ENCODE data around the gene CAPN13.
"Not testable (repeated sequence)": the region's sequence is repeated elsewhere in the genome, so short reads cannot be mapped to it uniquely, and the experiment has no call there.

Gene CAPN13

GRCh38 chr2:30705711-30706533 lies 101.3 kb downstream of the CAPN13 start:
- no peak for DNase-seq (ENCODE audit: low read depth in 2 of 3, low spot score in 2 of 3)

GRCh38 chr2:30705056-30705455 lies 102.2 kb downstream of the CAPN13 start:
- DNase-seq (ENCODE audit: low read depth in 2 of 3, low spot score in 2 of 3), result no peak

- DNase-seq (ENCODE audit: low read depth in 2 of 3, low spot score in 2 of 3), result no peak
These were observed 102.8 kb downstream of the CAPN13 start for GRCh38 chr2:30704309-30705020.

- no peak for DNase-seq (ENCODE audit: low read depth in 2 of 3, low spot score in 2 of 3)
These were observed 104.6 kb downstream of the CAPN13 start for GRCh38 chr2:30702694-30703093.

GRCh38 chr2:30701782-30702181 lies 105.5 kb downstream of the CAPN13 start:
- DNase-seq (ENCODE audit: low read depth in 2 of 3, low spot score in 2 of 3), result no peak

DNA sequence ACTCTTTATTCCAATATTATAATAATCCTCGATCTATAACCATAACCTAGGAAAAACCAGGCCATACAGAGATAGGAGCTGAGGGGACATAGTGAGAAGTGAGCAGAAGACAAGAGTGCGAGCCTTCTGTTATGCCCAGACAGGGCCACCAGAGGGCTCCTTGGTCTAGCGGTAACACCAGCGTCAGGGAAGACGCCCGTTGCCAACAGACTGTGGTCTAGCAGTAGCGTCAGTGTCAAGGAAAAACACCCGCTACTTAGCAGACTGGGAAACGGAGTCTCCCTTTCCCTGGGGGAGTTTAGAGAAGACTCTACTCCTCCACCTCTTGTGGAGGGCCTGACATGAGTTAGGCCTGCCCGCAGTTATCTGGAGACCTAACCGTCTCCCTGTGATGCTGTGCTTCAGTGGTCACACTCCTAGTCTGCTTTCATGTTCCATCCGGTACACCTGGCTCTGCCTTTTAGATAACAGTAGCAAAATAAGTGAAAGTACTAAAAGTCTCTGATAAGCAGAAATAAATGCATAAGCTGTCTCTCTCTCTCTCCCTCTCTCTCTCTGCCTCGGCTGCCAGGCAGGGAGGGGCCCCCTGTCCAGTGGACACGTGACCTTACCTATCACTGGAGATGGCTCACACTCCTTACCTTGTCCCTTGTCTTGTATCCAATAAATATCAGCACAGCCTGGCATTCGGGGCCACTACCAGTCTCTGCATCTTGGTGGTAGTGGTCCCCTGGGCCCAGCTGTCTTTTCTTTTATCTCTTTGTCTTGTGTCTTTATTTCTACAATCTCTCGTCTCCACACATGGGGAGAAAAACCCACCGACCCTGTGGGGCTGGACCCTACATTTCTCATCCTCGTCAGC lies 109.8 kb downstream of the CAPN13 start:
- DNase-seq (ENCODE audit: low read depth in 2 of 3, low spot score in 2 of 3), result not testable (repeated sequence)

DNA sequence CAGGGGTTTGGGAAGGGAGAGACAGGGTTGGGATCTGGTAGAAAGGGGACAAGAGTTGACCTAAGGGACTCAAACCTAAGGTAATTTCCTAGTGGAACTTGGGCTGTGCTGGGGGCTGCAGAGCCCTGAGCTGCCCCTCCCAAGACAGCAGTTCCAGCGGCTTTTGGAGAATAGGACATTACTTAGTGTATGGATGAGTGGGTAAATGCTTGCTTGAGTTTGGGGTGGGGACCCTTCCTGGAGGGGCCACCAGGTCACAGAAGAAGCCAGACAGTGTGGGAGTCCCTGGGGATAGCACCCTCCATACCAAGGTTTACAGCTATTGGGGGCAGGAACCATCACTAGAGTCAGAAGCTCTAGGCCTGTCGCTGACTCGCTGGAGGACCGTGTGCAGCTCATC lies 111.5 kb downstream of the CAPN13 start:
- DNase-seq (ENCODE audit: low read depth in 2 of 3, low spot score in 2 of 3), result no peak

DNA sequence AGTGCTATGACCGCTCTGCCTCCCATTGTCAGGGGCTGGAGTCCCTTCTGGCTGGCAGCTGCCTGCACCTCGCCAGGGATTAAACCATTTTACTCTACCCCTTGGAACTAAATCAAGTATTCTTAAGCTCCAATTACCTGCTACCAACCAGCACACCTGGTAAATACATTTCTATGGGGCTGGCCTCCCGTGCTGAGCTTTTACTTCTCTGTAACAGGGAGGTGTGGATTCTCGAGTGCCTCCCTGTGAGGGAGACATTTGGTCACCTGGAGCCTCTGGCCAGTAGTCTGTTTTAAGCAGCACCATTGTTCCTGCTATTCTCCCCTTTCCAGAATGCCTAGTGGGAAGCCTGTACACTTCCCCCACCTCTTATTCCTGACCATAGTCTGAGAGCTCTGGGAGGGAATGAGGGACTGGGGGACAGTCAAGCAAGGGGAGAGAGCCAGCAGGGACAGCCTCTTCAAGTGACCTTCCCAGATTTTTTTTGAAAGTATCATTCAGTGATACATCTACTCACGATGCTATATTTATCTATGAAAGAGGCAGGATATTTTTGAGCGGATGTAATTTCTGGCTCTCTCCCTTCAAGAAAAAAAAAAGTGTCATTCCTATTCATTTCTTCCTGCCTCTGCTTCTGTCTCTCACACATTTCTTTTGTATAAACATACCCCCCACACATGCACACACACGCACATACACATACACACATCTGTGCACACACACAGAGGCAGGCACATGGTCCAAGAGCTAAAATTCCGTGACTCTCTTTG lies 112.8 kb downstream of the CAPN13 start:
- no peak for DNase-seq (ENCODE audit: low read depth in 2 of 3, low spot score in 2 of 3)

- DNase-seq (ENCODE audit: low read depth in 2 of 3, low spot score in 2 of 3), result no peak
These were observed 113.4 kb downstream of the CAPN13 start for GRCh38 chr2:30693821-30694281.

DNA sequence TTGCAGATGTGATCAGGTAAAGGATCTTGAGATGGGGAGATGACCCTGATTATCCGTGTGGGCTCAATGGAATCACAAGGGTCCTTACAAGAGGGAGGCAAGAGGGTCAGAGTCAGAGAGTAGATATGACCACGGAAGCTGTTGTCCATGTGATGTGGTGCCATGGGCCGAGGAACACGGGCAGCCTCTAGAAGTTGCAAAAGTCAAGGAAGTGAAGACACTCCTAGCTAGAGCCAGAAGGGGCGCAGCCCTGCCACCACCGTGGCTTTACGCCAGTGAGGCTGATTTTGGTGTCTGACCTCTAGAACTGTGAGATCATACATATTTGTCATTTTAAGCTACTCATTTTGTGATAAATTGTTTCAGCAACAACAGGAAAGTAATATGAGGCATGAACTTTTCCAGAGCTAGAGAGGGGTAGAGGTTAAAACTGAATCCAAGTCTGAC lies 114.4 kb downstream of the CAPN13 start:
- no peak for DNase-seq (ENCODE audit: low read depth in 2 of 3, low spot score in 2 of 3)

DNA sequence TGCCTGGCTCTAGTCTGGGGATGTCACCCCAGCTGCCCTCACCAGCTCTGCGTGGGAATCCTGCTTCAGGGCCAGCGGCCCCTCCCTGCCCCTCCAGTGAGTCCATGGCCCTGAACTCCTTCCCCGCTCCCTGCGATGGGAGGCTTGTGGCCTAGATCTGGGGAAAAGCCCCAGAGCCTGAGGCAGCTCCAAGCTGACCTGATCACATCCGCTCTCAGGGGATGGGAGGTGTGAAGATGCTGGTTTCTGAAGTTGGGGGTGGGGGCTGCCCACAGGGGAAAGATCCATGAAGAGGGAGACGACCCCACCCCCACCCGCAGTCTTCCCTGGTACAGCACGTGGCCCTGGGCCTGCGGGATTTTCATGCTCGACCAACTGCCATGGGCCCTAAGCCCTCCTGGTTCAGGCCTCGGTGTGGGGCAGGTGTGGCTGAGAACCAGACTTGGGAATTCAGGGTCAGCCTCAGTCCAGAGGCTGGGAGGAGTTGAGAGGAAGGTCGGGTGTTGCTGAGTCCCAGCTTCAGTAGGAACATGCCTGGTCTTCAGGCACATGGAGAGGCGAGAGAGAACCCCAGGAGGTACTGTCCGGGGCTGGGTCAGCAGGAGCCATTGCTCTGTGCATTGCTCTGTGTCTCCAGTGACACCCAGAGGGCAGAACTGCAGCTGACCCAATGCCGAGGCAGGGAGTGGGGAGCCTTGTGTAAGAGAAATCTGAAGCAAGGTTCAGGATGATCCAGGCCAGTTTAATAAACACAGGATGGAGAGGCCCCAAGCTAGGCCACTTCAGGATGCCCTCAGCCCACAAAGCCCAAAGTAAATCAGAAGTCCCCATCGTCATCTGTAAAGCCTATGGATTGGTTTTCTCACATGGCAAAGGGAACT lies 115.1 kb downstream of the CAPN13 start:
- no peak for DNase-seq (ENCODE audit: low read depth in 2 of 3, low spot score in 2 of 3)

DNA sequence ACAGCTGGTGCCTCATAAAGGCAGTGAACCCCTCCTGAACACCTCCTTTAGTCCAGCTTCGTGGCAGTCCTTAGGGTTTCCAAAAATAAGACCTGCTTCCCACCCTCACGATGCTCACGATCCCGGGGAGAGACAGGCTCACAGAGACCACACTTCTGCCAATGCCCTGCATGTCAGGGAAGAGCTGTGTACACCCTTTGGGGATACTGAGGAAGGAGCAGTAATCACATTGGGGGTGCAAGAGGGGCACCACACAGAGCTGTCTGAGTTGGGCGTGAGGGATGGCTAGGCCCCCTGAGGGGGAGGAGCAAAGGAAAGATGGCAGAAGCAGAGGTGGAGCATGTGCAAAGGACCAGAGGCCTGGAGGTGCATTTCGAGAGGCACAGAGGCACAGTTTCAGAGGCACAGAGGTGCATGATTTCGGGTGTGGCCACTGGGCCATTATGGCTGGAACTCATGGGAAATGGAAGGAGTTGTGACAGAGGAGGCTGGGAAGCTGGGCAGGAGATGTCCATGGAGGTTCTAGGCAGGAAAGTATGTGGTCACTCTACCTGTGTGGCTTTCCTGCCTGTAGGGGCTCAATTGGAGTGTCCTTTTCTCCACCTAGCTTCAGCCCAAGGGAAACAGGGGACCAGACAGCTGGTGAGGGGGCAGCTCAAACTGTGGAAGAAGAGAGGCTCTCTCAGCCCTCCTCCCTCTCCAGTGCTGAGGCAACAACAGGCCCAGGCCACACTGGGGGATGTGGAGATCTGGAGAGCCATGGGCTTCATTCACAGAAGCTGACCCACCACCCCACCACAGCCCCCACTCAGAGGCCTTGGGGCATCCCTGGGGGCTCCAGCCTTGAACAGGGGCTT lies 115.9 kb downstream of the CAPN13 start:
- DNase-seq (ENCODE audit: low read depth in 2 of 3, low spot score in 2 of 3), result no peak

DNA sequence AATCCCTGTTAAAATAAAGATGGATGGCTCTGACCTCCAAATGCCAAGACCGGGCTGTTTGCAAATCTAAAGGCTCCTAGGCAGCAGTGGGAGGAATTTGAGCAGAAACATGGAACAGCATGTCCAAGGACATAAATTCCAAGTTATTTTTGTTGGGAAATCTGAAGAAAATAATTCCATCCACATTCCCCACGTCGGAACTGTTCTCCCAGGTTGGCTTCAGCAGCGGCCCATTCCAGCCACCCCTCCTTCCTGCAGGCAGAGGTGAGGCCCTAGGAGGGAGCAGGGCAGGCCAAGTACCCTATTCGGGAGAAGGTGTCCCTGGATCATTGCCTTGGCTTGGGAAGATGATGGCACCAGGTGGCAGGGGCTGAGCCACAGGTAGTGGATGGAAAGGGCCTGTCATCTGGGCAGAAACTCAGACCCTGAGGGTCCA lies 117.1 kb downstream of the CAPN13 start:
- no peak for DNase-seq (ENCODE audit: low read depth in 2 of 3, low spot score in 2 of 3)

DNA sequence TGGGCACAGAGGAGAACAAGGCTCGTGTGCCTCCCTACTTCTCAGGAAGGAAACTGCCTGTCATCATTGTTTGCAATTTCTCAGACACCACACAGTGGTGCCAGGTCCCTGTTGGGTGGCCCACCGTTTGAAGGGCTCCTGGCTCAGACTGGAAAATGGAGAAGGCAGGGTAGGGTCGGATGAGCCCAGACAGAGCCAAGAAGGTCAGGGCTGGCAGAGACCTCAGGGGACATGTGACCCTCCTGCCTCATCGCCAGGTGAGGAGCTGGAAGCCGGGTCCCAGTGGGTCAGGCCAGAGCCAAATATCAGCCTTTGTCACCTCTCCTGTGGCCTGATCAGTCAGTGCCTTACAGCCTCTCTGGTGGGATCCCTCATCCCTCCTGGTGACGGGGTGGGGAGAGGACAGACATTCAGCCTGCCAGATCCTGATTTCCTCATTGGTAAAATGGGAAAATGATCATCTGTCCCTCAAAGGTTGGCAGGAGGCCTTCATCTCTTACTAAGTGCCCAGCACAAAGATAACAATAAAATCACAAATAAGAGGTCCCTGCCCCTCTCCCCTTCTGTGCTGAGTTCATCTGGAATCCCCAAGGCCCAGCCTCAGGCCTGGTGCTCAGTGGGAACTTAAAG lies 117.6 kb downstream of the CAPN13 start:
- DNase-seq (ENCODE audit: low read depth in 2 of 3, low spot score in 2 of 3), result no peak

GRCh38 chr2:30688956-30689401 lies 118.3 kb downstream of the CAPN13 start:
- no peak for DNase-seq (ENCODE audit: low read depth in 2 of 3, low spot score in 2 of 3)

DNA sequence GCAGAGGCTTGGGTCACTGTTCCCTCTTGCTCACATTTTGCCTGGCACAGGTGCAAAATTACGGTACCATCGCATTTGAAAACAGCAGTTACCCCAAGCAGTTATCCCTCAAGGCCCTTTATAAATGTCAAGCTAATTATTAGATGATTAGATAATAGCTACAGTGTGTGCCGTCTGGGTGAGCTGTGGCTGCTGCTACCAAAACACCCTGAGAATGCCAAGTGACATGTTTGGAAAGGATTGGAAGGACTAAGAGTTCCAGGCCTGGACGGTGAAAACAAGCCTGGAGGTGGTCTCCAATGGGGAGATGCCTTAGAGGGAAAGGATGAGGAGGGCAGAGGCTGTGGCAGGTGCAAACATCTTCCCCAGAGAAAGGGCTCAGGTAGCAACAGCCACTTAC lies 120.6 kb downstream of the CAPN13 start:
- no peak for DNase-seq (ENCODE audit: low read depth in 2 of 3, low spot score in 2 of 3)

GRCh38 chr2:30686000-30686399 lies 121.2 kb downstream of the CAPN13 start:
- DNase-seq (ENCODE audit: low read depth in 2 of 3, low spot score in 2 of 3), result no peak

GRCh38 chr2:30684996-30685395 lies 122.2 kb downstream of the CAPN13 start:
- no peak for DNase-seq (ENCODE audit: low read depth in 2 of 3, low spot score in 2 of 3)

Measured in activated CD8-positive, alpha-beta memory T cell treated with anti-CD3 and anti-CD28 coated beads for 48 hours (primary cell).